HG02973 (cell line): ENCODE measurements around the gene UNG.

Experiments used
- ATAC-seq: cut with Tn5 transposase; IDR thresholded peaks from one replicate; pipeline ENCODE4 v1.9.1; 2021; ENCODE audit warnings: moderate library complexity; ENCODE audit not compliant: unreplicated experiment

Gene UNG

GRCh38 chr12:109154451-109155438 is 57.3 kb downstream of the UNG start:
- peak; percentile 80 for ATAC-seq

GRCh38 chr12:109156036-109156435 is 58.6 kb downstream of the UNG start:
- ATAC-seq = no peak

GRCh38 chr12:109156586-109156985 is 59.2 kb downstream of the UNG start:
- no peak for ATAC-seq

GRCh38 chr12:109157986-109158385 is 60.6 kb downstream of the UNG start:
- no peak for ATAC-seq

GRCh38 chr12:109160433-109160832 is 63.0 kb downstream of the UNG start:
- ATAC-seq = no peak
